Left forelimb (tissue), 1 donor: ENCODE data around the gene RNF13.
"Not testable (repeated sequence)": the region's sequence is repeated elsewhere in the genome, so short reads cannot be mapped to it uniquely, and the experiment has no call there.

Experiments used
- DNase-seq: peaks from one replicate; pipeline ENCODE4 v3.0.0-alpha.2; 2018; ENCODE audit warnings: low spot score

The RNF13 gene

DNA sequence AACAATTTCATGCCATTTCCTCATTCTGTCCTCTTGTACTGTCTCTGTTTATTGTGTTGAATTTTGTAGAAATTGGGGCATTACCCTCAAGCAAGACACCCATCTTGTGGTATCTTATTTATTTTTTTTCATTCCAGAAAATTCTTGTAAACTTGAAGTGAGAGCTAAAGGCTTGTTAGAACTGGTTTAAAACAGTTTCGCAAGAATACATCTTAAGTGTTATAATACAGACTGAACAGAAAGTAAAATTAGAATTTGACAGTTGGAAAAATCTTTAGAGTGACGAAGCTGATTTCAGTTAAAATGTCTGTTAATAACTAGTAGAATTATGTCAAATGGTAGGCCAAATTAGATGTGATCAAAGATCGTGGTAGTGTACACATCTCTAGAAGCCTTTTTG lies 26.9 kb downstream of the RNF13 start:
- no peak for DNase-seq

DNA sequence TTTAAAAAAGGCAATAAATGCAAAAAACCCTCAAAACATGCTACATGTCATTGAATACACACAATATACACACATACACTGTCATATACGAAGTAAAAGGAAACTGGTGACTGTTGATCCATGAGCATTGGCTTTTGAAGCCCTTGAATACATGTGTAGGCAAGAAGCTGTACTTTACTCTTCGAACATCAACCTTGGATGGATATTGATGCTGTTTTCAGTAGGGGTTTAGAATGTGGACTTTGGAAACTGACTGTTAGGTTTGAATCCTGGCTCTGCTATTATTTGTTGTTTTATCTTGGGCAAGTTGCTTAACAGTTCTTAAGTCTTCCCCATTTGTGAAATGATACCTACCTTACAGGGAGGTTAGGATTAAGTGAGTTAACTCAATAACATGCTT lies 30.5 kb downstream of the RNF13 start:
- no peak for DNase-seq

DNA sequence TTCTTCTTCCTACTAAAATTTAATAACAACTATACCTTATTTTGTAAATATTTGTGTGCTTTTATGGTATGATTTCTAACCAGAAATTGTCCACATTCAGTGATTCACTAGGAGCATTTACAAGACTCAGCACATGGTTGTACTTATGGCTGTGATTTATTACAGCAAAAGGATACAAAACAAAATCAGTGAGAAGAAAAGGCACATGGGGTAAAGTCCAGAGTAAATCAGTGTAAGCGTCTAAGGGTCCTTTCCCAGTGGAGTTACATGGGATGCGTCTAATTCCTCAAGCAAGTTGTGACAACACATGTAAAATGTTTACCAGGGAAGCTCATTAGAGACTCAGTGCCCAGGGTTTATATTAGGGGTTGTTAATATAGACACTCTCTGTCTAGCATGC lies 31.1 kb downstream of the RNF13 start:
- DNase-seq: no peak

DNA sequence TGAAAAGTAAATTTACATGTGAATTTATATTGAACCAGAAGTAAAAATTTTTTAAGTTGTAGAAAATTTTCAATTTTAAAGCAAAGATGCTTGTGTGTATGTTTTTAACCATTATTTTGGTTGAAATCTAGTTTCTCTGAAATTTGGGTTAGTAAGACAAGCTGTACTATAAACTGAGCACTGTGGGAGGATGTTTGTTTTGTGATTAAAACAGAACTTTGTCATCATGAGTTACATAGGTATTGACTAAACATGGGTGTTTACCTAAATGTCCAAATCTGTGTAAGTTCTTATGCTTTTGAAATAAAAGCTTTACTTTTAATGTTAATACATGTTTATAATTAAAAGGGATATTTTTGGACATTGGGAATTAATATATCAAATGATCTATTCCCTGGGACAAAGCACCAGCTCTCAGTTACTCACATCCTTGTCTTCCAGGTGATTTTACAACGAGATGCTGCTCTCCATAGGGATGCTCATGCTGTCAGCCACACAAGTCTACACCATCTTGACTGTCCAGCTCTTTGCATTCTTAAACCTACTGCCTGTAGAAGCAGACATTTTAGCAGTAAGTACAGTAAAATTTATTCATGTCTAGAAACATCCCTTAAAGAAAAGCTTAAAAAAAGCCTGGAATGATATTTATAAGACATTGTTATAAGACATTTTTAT lies 32.7 kb downstream of the RNF13 start:
- DNase-seq: no peak

DNA sequence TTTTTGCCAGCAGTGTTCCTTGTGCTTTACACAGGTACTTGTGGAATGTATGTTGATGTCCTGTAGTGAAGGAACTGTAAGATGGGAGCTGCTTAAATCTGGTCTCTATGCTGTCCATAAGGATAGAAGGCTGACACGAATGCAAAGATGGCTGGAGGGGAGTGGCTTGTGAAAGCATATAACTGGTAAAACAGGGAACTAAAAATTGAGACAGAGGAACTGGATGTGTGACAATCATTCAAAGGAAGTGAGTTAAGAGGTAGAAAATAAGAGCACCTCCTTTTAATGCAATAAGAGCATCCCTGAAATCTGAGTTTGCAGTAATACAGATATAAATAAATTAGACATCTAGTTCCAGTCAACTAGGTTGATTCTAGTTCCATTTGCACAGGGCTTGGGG lies 35.2 kb downstream of the RNF13 start:
- DNase-seq: no peak

DNA sequence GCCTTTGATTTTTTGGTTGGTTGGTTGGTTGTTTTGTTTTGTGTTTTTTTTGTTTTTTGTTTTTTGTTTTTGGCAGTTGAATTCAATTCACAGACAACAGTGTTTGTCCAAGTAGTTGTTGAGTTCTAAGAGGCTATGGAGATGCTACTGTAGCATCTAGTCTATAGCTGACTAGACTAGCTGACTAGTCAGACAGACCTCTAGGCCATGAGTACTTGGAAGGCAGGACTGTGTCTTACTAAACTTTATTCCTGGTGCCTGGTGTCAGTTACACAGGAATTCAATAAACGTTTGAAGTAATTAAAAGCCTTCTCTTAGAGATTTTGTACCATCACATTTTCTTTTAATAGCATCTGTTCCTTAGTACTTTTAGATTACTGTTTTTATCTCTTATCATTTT lies 35.7 kb downstream of the RNF13 start:
- no peak for DNase-seq

- no peak for DNase-seq
Observed at GRCh38 chr3:149850787-149851584, 38.0 kb downstream of the RNF13 start.

GRCh38 chr3:149858911-149859310 lies 45.9 kb downstream of the RNF13 start:
- no peak for DNase-seq

- DNase-seq: no peak
Observed at GRCh38 chr3:149860881-149861280, 47.9 kb downstream of the RNF13 start.

GRCh38 chr3:149867563-149867962 lies 54.5 kb downstream of the RNF13 start:
- no peak for DNase-seq

DNA sequence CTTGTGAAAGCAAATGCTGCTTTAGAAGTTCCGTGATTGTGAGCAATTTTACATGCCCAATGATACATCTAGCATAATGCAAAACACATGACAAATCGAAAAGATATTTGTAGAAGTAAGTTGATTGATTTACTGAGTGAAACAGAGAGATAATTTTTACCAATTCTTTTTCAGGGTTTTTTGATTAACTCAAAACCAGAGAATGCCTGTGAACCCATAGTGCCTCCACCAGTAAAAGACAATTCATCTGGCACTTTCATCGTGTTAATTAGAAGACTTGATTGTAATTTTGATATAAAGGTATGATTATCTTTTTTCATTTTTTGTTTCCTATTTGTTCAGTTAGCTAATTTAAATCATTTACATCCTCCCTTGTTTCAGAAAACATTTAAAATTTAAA lies 58.8 kb downstream of the RNF13 start:
- no peak for DNase-seq

DNA sequence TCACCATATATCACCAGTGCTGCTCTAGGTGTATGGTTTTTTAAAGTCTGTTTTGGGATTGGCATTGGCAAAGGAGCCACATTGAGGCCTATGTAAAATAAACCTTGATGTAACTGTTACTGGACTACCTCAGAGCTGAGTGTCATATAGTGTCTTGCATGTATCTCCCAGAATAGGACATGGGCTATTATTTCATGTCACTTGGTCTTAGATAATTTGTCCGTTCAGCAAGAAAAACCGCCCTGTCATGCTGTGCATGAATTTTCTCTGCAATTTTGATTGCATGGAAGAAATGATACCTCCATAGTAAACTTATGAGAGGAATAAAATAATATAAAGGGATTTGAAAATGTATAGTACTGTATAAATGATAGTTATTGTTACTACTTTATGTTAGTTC lies 59.6 kb downstream of the RNF13 start:
- no peak for DNase-seq

- no peak for DNase-seq
Observed at GRCh38 chr3:149877668-149878067, 64.7 kb downstream of the RNF13 start.

DNA sequence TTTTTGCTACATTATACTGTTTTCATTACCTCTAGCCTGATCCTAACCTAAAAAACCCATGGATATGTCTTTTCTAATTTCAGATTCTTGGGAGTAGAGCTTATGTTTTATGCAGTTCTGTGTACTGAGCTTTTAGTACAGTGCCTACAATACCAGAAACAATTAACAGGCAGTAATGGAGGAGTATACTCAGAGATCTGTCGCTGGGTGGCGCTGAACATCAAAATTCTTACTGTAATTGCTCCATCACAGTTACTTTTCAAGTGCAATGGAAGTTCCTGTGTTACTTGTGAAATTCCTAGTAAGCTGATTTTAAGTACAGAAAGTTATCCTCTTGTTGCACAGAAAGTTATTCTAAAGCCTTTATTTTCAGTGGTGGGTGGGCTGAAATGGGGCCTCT lies 66.9 kb downstream of the RNF13 start:
- DNase-seq: no peak

- no peak for DNase-seq
Observed at GRCh38 chr3:149881879-149882278, 68.9 kb downstream of the RNF13 start.

DNA sequence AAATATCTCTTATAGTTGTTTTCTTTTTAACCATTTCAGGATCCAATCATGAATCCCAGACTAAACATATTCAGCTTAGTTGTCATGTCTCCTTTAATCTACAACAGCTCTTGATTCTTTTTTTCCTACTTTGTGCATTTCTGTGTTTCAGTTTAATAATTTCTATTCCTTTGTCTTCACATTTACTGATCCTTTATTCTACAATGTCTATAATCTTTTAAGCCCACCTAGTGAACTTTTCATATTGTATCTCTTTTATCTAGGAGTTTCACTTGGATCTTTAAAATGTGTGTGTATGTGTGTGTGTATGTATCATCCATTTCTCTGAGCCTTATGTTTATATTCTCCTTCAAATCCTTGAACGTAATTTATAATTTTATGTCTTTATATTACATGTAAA lies 70.1 kb downstream of the RNF13 start:
- DNase-seq: no peak

DNA sequence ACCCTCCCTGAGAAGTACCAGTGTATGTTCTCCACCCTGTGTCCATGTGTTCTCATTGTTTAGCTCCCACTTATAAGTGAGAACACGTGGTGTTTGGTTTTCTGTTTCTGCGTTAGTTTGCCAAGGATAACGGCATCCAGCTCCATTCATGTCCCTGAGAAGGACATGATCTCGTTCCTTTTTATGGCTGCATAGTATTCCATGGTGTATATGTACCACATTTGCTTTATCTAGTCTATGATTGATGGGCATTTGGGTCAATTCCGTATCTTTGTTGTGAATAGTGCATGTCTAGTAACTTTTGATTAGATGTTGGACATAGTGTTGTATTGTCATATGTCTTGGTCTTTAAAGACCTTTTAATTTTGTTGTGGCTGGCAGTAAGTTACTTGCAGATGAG lies 70.8 kb downstream of the RNF13 start:
- DNase-seq: not testable (repeated sequence)

GRCh38 chr3:149884848-149885247 lies 71.8 kb downstream of the RNF13 start:
- DNase-seq: not testable (repeated sequence)

DNA sequence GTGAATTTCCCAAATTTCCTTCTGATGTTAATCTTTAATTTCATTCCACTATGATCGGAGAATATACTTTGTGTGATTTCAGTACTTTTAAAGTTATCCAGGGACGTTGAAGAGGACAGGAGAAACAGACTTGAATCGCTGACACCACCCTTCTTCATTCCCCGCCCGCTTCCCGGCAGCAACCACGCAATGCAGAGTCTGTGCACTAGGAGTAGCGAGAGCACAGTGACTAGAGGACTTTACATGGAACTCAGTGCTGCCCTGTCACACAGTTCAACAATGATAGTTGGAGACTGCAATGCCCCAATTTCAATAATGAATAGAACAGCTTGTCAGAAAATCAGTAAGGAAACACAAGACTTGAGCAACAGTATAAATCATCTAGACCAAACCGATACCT lies 73.9 kb downstream of the RNF13 start:
- DNase-seq: no peak

DNA sequence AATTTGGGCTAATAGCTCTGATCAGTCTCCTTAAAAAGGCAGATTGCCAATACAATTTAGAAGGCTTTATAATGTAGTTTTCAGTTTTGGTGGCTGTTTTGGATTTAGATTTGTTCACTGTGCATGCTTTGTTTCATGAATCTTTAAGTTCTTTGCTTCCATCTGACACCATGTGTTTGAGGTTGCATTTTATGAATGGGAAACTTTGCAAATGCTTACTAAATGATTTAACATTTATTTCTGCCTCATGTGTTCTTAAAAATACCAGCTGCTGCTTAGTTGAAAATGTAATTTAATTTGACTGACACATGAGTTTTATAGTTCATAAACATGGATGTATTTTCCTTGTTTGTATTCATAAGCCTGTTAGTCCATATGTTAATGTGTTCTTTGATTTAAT lies 78.6 kb downstream of the RNF13 start:
- DNase-seq: no peak

DNA sequence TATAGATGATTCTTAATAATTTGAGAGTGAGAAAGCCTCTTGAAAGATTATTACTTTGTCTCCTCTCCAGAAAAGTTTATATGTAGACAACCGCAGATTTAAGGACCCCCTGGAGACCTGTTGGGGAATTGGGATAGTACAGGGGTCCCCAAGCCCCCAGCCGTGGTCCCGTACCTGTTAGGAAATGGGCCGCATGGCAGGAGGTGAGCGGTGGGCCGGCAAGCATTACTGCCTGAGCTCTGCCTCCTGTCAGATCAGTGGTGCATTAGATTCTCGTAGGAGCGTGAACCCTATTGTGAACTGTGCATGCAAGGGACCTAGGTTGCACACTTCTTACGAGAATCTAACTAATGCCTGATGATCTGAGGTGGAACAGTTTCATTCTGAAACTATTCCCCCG lies 79.4 kb downstream of the RNF13 start:
- DNase-seq: no peak

GRCh38 chr3:149894205-149894604 lies 81.2 kb downstream of the RNF13 start:
- DNase-seq: no peak

- DNase-seq: no peak
Observed at GRCh38 chr3:149895339-149895738, 82.3 kb downstream of the RNF13 start.

DNA sequence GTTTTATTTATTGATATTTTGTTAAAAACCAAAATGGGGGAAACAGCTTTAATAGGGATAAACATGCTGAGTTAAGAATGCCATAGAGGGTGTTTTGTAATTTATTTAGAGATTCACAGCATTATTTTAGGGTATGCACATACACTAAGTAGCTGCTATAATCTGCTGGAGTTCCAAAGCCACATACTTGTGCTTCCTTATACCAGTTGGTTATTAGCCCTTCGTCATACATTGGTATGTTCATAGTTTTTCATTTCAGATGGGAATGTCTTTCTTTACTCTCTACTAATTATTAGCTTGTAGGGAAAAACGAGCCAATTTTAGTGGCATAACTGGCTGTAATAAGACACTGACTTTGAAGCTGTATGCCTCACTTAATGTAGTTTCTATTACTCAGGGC lies 82.8 kb downstream of the RNF13 start:
- no peak for DNase-seq
